GM12865 (cell line): Measurements from ENCODE around the gene ART4.

ENCODE experiments used
- DNase-seq: peaks from one replicate; pipeline ENCODE4 v3.0.0; 2010; ENCODE audit warnings: low read depth
- H3K4me3 ChIP-seq: 2 replicates; pipeline ENCODE4 v1.5.1; 2011; ENCODE audit warnings: mild to moderate bottlenecking, low read depth, low read length, control low read depth
- TF ChIP-seq, protein P1 (sequence below): IDR thresholded peaks from 2 replicates; pipeline ENCODE4 v1.5.1; 2011; ENCODE audit warnings: low read length, control low read depth, low read depth, inconsistent platforms; ENCODE audit not compliant: insufficient read depth; ENCODE audit errors: missing control alignments

Gene ART4

GRCh38 chr12:14873440-14874185 lies 30.3 kb upstream of the ART4 start:
- no peak overlapping the region for H3K4me3 ChIP-seq
- TF ChIP-seq, protein P1, sequence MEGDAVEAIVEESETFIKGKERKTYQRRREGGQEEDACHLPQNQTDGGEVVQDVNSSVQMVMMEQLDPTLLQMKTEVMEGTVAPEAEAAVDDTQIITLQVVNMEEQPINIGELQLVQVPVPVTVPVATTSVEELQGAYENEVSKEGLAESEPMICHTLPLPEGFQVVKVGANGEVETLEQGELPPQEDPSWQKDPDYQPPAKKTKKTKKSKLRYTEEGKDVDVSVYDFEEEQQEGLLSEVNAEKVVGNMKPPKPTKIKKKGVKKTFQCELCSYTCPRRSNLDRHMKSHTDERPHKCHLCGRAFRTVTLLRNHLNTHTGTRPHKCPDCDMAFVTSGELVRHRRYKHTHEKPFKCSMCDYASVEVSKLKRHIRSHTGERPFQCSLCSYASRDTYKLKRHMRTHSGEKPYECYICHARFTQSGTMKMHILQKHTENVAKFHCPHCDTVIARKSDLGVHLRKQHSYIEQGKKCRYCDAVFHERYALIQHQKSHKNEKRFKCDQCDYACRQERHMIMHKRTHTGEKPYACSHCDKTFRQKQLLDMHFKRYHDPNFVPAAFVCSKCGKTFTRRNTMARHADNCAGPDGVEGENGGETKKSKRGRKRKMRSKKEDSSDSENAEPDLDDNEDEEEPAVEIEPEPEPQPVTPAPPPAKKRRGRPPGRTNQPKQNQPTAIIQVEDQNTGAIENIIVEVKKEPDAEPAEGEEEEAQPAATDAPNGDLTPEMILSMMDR, result no peak
- peak; percentile 12 for DNase-seq

DNA sequence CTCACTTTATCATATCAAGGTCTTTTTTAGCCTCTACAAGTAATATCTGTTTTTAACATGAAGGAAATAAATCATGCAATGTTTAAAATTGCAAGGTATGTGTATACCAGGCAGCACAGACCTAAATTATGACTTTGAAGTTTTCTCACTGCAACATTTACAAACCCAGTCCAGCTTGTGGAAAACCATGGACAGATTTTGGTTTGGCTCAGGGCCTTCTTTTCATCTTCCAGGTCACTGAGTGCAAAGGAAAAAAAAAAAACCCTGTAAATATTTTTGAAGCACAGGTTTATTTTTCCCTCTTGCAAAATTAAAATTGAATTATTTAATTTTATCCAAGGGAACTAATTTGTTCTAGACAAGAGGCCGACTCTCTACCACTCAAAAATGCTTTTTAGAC lies 28.6 kb upstream of the ART4 start:
- no peak for DNase-seq
- H3K4me3 ChIP-seq, result no peak overlapping the region
- TF ChIP-seq, protein P1, result no peak

DNA sequence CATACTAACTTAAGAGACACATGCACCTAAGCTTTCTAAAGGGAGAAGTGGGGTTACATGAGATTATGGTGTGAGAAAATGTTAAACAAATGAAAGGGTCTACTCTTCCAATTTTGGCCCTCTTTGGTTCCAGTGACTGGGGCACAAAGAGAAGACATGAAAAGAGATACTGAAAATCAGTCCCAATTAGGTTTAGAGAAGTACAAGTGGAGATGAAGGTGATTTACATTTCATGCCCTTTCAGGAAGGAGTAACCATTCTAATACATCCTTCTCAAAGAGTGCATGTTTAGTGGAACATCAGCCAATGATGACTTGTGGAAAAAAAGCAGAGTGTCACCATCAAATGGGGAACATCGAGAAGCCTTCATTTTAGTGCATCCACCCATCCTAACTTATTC lies 27.9 kb upstream of the ART4 start:
- TF ChIP-seq, protein P1, result no peak
- no peak overlapping the region for H3K4me3 ChIP-seq
- no peak for DNase-seq

DNA sequence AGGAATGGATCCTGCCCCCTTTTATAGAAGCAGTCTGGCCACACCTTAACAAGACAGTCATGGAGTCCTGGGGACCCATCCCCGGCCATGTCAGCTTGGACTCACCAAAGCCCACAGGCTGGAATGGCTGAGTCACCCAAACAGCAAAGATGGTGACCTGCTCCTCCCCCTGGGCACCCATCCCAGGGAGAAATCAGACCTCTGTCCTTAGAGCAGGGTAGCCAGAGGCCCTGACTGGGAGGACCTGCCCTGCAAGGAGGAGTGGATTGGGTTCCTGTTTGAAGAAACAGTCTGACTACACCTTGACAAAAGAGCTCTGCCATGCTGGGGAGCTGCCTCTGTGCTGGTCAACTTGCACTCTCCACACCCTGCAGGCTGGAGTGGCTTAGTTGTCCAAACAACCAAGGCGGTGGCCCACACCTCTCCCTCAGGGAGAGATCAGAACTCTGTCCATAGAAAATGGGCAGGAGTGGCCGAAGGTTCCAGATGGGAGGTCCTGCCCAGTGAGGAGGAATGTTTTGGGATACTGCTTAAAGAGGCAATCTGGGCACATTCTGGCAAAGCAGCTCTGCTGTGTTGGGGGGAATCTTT lies 25.7 kb upstream of the ART4 start:
- TF ChIP-seq, protein P1, result no peak
- H3K4me3 ChIP-seq, result no peak overlapping the region
- no peak for DNase-seq

- no peak overlapping the region for H3K4me3 ChIP-seq
- TF ChIP-seq, protein P1, result no peak
- no peak for DNase-seq
Measured at GRCh38 chr12:14860490-14860889, 17.2 kb upstream of the ART4 start.

- TF ChIP-seq, protein P1, result no peak
- no peak overlapping the region for H3K4me3 ChIP-seq
Measured at GRCh38 chr12:14858513-14858912, 15.2 kb upstream of the ART4 start.

More at GRCh38 chr12:14858513-14858912, 15.2 kb upstream of the ART4 start:
- no peak for DNase-seq
